OCI-LY1 (cell line): Measurements from ENCODE around the gene MANF.
A peak's percentile ranks its signal among the peaks of the same experiment; 100 is the strongest.

Experiments
- H2AFZ ChIP-seq: fragments of 200-600 bp; sonication (generic), shearing (Covaris generic); 2 replicates; pipeline ENCODE4 v1.6.0; 2014; ENCODE audit warnings: antibody characterized with exemption, mild to moderate bottlenecking, low read length
- H3F3A ChIP-seq: fragments of 200-600 bp; sonication (generic), shearing (Covaris generic); 2 replicates; pipeline ENCODE4 v1.6.0; 2014; ENCODE audit warnings: mild to moderate bottlenecking, antibody characterized with exemption, low read length, moderate library complexity; ENCODE audit not compliant: insufficient read depth
- H3K27ac ChIP-seq: fragments of 200-600 bp; sonication (generic); 2 replicates; pipeline ENCODE4 v1.5.1; 2014; ENCODE audit warnings: low read length, mixed run types, mild to moderate bottlenecking, low read depth; ENCODE audit not compliant: poor library complexity, severe bottlenecking
- H3K27me3 ChIP-seq: fragments of 200-600 bp; sonication (generic); 2 replicates; pipeline ENCODE4 v1.6.0; 2014; ENCODE audit warnings: antibody characterized with exemption, mild to moderate bottlenecking, low read length, moderate library complexity; ENCODE audit not compliant: insufficient read depth
- H3K36me3 ChIP-seq: fragments of 200-600 bp; sonication (generic); 2 replicates; pipeline ENCODE4 v1.6.1; 2014; ENCODE audit warnings: mild to moderate bottlenecking, antibody characterized with exemption, low read length, moderate library complexity, mixed read lengths; ENCODE audit not compliant: insufficient read depth
- H3K4me1 ChIP-seq: fragments of 200-600 bp; sonication (generic); 2 replicates; pipeline ENCODE4 v1.5.1; 2014; ENCODE audit warnings: mild to moderate bottlenecking, low read length, moderate library complexity; ENCODE audit not compliant: insufficient read depth, severe bottlenecking
- H3K4me2 ChIP-seq: fragments of 200-600 bp; sonication (generic), shearing (Covaris generic); 2 replicates; pipeline ENCODE4 v1.6.1; 2014; ENCODE audit warnings: low read length
- H3K4me3 ChIP-seq: fragments of 200-600 bp; sonication (generic); 2 replicates; pipeline ENCODE4 v1.5.1; 2014; ENCODE audit warnings: low read length, low read depth, mild to moderate bottlenecking, mixed read lengths; ENCODE audit not compliant: poor library complexity, severe bottlenecking
- H3K79me2 ChIP-seq: fragments of 200-600 bp; shearing (Covaris generic); 2 replicates; pipeline ENCODE4 v1.6.1; 2016; ENCODE audit warnings: mixed run types, low read length, mixed read lengths; ENCODE audit not compliant: insufficient read depth
- H3K9ac ChIP-seq: fragments of 200-600 bp; sonication (generic), shearing (Covaris generic); 2 replicates; pipeline ENCODE4 v1.6.1; 2014; ENCODE audit warnings: mild to moderate bottlenecking, low read length, mixed read lengths
- H3K9me2 ChIP-seq: fragments of 200-600 bp; sonication (generic), shearing (Covaris generic); 2 replicates; pipeline ENCODE4 v1.6.1; 2014; ENCODE audit warnings: low read depth, mild to moderate bottlenecking, low read length, mixed read lengths
- H3K9me3 ChIP-seq: fragments of 200-600 bp; shearing (Covaris generic); 2 replicates; pipeline ENCODE4 v1.6.1; 2014; ENCODE audit warnings: low read length, mixed read lengths
- H4K20me1 ChIP-seq: fragments of 200-600 bp; sonication (generic), shearing (Covaris generic); 2 replicates; pipeline ENCODE4 v1.6.0; 2016; ENCODE audit warnings: mild to moderate bottlenecking, low read length; ENCODE audit not compliant: insufficient read depth
- CTCF ChIP-seq: fragments of 200-600 bp; sonication (generic), shearing (Covaris generic); IDR thresholded peaks from 2 replicates; pipeline ENCODE4 v1.5.1; 2017; ENCODE audit warnings: mild to moderate bottlenecking, antibody characterized with exemption, low read length, moderate library complexity, mixed read lengths
- EZH2 ChIP-seq: fragments of 200-600 bp; sonication (generic), shearing (Covaris generic); IDR thresholded peaks from 2 replicates; pipeline ENCODE4 v1.8.0; 2017; ENCODE audit warnings: borderline replicate concordance, mixed run types, mild to moderate bottlenecking, antibody characterized with exemption, low read length, moderate library complexity, mixed read lengths

Gene MANF

GRCh38 chr3:51393564-51393963 lies 8.5 kb downstream of the MANF start:
- peaks cover 11% of the 10 kb centered on the region; the same call in 1 of the 2 replicates for H3F3A ChIP-seq
- H3K9ac ChIP-seq: no peak overlapping the region
- peak overlapping the region; percentile 15 for H3K4me3 ChIP-seq
- no peak for TF ChIP-seq CTCF
- TF ChIP-seq EZH2: no peak
- H3K4me1 ChIP-seq: peaks cover 67% of the 10 kb centered on the region
- H3K27ac ChIP-seq: no peak overlapping the region
- peaks cover 18% of the 10 kb centered on the region for H3K79me2 ChIP-seq
- no peaks in the 10 kb centered on the region for H3K9me2 ChIP-seq
- H4K20me1 ChIP-seq: no peaks in the 10 kb centered on the region
- H2AFZ ChIP-seq: no peak overlapping the region
- no peaks in the 10 kb centered on the region for H3K27me3 ChIP-seq
- peak overlapping the region; percentile 40; the same call in 1 of the 2 replicates for H3K4me2 ChIP-seq
- peaks cover 82% of the 10 kb centered on the region for H3K36me3 ChIP-seq
- no peaks in the 10 kb centered on the region; the same call in 1 of the 2 replicates for H3K9me3 ChIP-seq

- peaks cover 82% of the 10 kb centered on the region for H3K36me3 ChIP-seq
- no peak overlapping the region for H3K9ac ChIP-seq
- H3K4me2 ChIP-seq: peak overlapping the region; percentile 40; the same call in 1 of the 2 replicates
Measured at GRCh38 chr3:51394541-51394940, 9.4 kb downstream of the MANF start.

GRCh38 chr3:51395493-51396213 lies 10.6 kb downstream of the MANF start:
- Histone ChIP-seq H3K4me2 (no peak overlapping the region), H2AFZ (no peak overlapping the region), H3K27ac (no peak overlapping the region), H3F3A (no peaks in the 10 kb centered on the region), H3K27me3 (no peaks in the 10 kb centered on the region), H3K9ac (no peak overlapping the region), H3K4me1 (peaks cover 48% of the 10 kb centered on the region), H3K36me3 (peaks cover 82% of the 10 kb centered on the region), H3K4me3 (no peak overlapping the region), H4K20me1 (no peaks in the 10 kb centered on the region), H3K79me2 (peaks cover 18% of the 10 kb centered on the region), H3K9me3 (no peaks in the 10 kb centered on the region; the same call in 1 of the 2 replicates), H3K9me2 (no peaks in the 10 kb centered on the region)
- no peak for TF ChIP-seq CTCF
- TF ChIP-seq EZH2: no peak

More at GRCh38 chr3:51394541-51394940, 9.4 kb downstream of the MANF start:
- Histone ChIP-seq H3F3A (0 out of 2 replicates have a peak, but pooled peaks cover 6% of the 10 kb centered on the region), H4K20me1 (no peaks in the 10 kb centered on the region), H3K79me2 (peaks cover 18% of the 10 kb centered on the region), H3K27ac (no peak overlapping the region), H3K4me1 (peaks cover 59% of the 10 kb centered on the region), H3K27me3 (no peaks in the 10 kb centered on the region), H3K9me2 (no peaks in the 10 kb centered on the region), H3K4me3 (peak overlapping the region; percentile 19), H2AFZ (no peak overlapping the region), H3K9me3 (no peaks in the 10 kb centered on the region; the same call in 1 of the 2 replicates)
- no peak for TF ChIP-seq CTCF
- TF ChIP-seq EZH2: no peak
